ENCODE data around the gene FBN1.

GRCh38 chr15:48363474-48363873, 282.0 kb downstream of the FBN1 start:
- TF ChIP-seq CTCF (IDR thresholded peaks at IDR 0.05) (no peak), POLR2A (IDR thresholded peaks at IDR 0.05) (no peak), POLR2AphosphoS5 (IDR thresholded peaks at IDR 0.05; ENCODE audit: insufficient read depth in 1 of 2, low read depth in 1 of 2) (no peak)

Data from vagina (tissue), 2 donors.